IPS-18a (cell line): Measurements from ENCODE around the gene NBPF15.
"Not testable (repeated sequence)": the region's sequence is repeated elsewhere in the genome, so short reads cannot be mapped to it uniquely, and the experiment has no call there.

ENCODE experiments used
- H3K27ac ChIP-seq: one replicate; pipeline ENCODE4 v1.5.1; 2013; ENCODE audit warnings: low read length
- H3K27me3 ChIP-seq: one replicate; pipeline ENCODE4 v1.6.1; 2013; ENCODE audit warnings: mild to moderate bottlenecking, low read length; ENCODE audit not compliant: control insufficient read depth, insufficient read depth
- H3K36me3 ChIP-seq: one replicate; pipeline ENCODE4 v1.6.1; 2013; ENCODE audit warnings: low read depth, low read length; ENCODE audit not compliant: control insufficient read depth
- H3K4me1 ChIP-seq: one replicate; pipeline ENCODE4 v1.6.1; 2013; ENCODE audit warnings: low read depth, low read length; ENCODE audit not compliant: control insufficient read depth
- H3K4me3 ChIP-seq: one replicate; pipeline ENCODE4 v1.5.1; 2013; ENCODE audit warnings: low read length
- H3K9ac ChIP-seq: one replicate; pipeline ENCODE4 v1.6.1; 2013; ENCODE audit warnings: mild to moderate bottlenecking, low read length, moderate library complexity
- H3K9me3 ChIP-seq: one replicate; pipeline ENCODE4 v1.6.1; 2013; ENCODE audit warnings: low read depth, low read length; ENCODE audit not compliant: control insufficient read depth

The NBPF15 gene, protein sequence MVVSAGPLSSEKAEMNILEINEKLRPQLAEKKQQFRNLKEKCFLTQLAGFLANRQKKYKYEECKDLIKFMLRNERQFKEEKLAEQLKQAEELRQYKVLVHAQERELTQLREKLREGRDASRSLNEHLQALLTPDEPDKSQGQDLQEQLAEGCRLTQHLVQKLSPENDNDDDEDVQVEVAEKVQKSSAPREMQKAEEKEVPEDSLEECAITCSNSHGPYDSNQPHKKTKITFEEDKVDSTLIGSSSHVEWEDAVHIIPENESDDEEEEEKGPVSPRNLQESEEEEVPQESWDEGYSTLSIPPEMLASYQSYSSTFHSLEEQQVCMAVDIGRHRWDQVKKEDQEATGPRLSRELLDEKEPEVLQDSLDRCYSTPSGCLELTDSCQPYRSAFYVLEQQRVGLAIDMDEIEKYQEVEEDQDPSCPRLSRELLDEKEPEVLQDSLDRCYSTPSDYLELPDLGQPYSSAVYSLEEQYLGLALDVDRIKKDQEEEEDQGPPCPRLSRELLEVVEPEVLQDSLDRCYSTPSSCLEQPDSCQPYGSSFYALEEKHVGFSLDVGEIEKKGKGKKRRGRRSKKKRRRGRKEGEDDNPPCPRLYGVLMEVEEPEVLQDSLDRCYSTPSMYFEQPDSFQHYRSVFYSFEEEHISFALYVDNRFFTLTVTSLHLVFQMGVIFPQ

DNA sequence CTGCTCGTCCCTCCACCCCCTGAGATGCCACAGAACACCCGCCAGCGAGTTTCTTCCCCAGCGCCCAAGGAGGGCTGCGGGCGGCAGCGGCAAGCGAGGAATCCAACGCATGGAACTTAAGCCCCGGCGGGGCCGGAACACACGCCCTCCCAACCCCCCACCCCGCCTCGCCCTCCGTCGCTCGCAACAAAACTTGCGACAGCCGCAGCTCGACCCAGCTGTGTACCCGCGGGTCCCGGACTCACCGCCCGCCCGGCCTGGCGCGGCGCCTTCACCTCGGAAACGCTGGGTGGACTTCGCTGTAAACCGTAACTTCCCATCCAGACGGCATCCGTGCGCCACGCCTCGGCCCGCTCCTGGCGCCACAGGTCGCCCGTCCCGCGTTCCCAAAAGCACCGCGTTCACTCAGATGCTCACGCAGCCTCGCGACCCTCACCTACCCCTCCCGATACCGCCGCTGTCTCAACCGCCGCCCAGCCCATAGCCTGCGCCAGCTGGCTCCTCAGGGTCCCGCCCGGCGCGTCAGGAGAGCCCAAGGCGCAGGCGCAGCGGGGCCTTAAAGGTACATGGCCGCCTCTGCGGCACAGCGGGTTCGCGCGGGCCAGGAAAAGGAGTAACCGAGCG, at the start of gene NBPF15:
TSS of gene NBPF15 (minus strand) at position 534 of the 624 bp plus-strand sequence. CDS start 21,666 bp downstream, outside the sequence.
- not testable (repeated sequence) for H3K4me1 ChIP-seq, H3K36me3 ChIP-seq, H3K27me3 ChIP-seq, H3K27ac ChIP-seq, H3K9ac ChIP-seq, H3K9me3 ChIP-seq
- peak within 1 kb of the TSS; percentile 52 for H3K4me3 ChIP-seq

DNA sequence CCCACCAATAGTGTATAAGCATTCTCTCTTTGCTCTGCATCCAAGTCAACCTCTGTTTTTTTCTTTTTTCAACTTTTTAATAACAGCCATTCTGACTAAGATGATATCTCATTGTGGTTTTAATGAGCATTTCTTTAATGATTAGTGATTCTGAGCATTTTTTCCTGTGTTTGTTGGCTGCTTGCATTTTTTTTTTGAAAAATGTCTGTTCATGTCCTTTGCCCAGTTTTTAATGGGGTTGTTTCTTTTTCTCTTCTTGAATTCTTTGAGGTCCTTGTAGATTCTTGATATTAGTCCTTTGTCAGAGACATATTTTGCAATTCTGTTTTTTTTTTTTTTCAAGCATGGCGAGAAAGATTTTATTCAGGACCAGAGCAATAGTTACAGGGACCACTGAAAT, 35.0 kb upstream of the NBPF15 start:
- not testable (repeated sequence) for H3K9me3 ChIP-seq, H3K27ac ChIP-seq, H3K36me3 ChIP-seq, H3K4me1 ChIP-seq, H3K9ac ChIP-seq, H3K4me3 ChIP-seq, H3K27me3 ChIP-seq

DNA sequence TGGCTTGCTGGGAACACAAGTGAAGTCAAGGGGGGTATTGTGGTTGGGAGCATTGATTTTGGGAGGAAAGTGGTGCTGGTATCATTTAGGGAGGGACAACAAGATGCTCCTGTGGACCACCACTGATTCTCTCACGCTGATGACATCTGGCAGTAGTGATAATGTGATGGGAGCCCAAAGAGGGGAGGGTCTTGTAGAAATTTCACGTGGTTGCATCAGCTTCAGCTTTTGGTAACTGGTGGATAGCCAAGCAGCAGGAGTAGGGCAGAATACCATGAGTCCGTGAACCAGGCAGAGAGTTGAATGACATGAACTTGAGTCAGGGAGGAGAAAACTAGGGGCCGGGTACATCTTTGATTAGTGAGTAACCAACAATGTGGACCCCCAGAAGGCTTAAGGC, 32.7 kb upstream of the NBPF15 start:
- not testable (repeated sequence) for H3K27me3 ChIP-seq, H3K36me3 ChIP-seq, H3K9ac ChIP-seq, H3K4me3 ChIP-seq, H3K4me1 ChIP-seq, H3K27ac ChIP-seq, H3K9me3 ChIP-seq

DNA sequence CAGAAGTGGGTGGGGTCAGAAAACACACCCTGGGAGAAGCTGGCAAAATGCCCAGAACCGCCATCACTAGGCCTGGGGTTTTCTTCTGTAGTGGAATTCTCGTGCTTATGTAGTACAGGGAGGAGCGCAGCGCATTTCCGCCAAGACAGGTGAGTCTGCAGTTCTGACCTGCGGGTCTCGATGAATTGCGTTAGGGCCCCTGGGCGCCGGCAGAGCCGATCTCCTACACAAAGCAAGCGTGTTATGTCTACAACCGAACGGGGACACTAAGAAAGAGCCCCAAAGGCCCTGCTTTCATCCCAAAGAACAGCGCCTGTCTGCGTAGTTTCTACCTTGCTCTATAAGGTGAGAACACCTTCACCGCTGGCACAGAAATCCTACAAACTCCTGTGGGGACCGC, 28.9 kb upstream of the NBPF15 start:
- H3K9me3 ChIP-seq, H3K27ac ChIP-seq, H3K36me3 ChIP-seq, H3K27me3 ChIP-seq, H3K4me1 ChIP-seq: not testable (repeated sequence)
- H3K4me3 ChIP-seq: peak overlapping the region; percentile 34
- H3K9ac ChIP-seq: peak overlapping the region; percentile 22

DNA sequence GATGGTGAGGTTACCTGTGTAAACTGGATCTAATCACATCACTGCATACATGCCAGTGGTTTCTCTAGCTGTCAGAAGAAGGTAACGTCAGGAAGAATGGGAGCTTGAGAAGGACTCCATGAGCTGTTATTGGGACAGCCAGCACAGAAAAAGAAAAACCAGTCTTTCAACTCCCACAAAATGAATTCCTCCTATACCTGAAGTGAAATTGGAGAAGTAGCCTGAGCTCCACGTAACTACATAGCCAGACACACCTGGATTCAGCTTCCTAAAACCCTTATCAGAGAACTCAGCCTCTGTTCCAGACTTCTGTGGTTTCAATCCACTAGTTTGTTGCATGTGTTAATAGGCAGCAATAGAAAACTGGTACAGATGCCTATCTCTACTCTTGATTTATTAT, 25.5 kb upstream of the NBPF15 start:
- not testable (repeated sequence) for H3K9ac ChIP-seq, H3K4me3 ChIP-seq, H3K36me3 ChIP-seq, H3K4me1 ChIP-seq, H3K27ac ChIP-seq, H3K9me3 ChIP-seq, H3K27me3 ChIP-seq

DNA sequence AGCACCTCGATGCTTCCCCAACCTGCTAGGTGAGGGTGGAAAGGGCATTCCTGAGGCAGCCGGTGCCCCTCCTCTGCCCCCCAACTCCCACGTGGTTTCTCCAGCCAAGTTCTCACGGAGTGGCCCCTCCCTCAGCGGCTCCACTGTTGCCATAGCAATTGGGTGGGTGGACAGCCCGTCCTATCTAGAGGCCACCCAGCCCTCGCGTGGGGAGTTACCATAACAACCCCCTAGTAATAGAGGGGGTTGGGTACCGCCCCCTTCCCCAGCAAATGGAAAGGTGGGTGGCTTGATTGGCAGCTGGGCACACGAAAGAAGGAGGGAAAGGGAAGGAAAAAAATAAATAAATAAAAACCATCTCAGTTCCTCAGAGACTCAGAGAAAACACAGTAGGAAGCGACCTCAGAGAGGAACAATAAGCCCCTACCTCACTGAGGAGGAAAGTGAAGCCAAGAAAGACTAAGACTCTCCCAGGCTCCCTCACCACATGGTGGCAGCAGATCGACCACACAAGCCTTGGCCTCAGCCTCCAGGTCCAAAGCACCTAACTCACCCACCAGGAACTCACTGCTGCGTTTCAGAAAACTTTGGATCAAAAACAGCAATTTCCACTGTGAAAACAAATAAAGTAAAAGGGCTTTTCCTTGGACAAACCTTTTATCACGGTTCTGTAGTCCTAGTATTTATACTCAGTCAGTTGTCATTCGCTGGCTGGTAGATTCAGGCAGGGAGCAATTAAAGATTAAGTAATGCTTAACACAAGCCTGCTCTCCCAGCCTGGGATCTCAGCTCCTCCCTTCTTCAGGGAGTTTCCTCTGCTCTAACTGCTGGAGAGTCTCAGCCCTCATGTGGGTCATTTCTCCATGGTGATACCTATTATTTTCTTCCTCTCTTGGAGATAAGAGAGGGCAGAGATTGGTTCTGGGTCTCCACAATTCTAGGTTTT, 23.9 kb upstream of the NBPF15 start:
- H3K9me3 ChIP-seq, H3K27ac ChIP-seq, H3K9ac ChIP-seq, H3K4me1 ChIP-seq, H3K36me3 ChIP-seq, H3K27me3 ChIP-seq, H3K4me3 ChIP-seq: not testable (repeated sequence)

GRCh38 chr1:144473897-144474296, 12.4 kb upstream of the NBPF15 start:
- H3K9ac ChIP-seq, H3K4me3 ChIP-seq, H3K36me3 ChIP-seq, H3K27ac ChIP-seq, H3K4me1 ChIP-seq, H3K9me3 ChIP-seq, H3K27me3 ChIP-seq: not testable (repeated sequence)

- not testable (repeated sequence) for H3K9me3 ChIP-seq, H3K36me3 ChIP-seq, H3K9ac ChIP-seq, H3K4me1 ChIP-seq, H3K27me3 ChIP-seq, H3K27ac ChIP-seq, H3K4me3 ChIP-seq
Observed at GRCh38 chr1:144471434-144471833, 10.0 kb upstream of the NBPF15 start.

GRCh38 chr1:144461778-144462177, 309 bp upstream of the NBPF15 start:
- not testable (repeated sequence) for H3K36me3 ChIP-seq, H3K27ac ChIP-seq, H3K27me3 ChIP-seq, H3K9me3 ChIP-seq, H3K9ac ChIP-seq, H3K4me1 ChIP-seq
- H3K4me3 ChIP-seq: peak overlapping the region; percentile 52

- not testable (repeated sequence) for H3K9me3 ChIP-seq, H3K4me1 ChIP-seq, H3K9ac ChIP-seq, H3K27ac ChIP-seq, H3K36me3 ChIP-seq, H3K27me3 ChIP-seq
- H3K4me3 ChIP-seq: peak overlapping the region; percentile 52
Observed at GRCh38 chr1:144460686-144461085, 783 bp downstream of the NBPF15 start.

DNA sequence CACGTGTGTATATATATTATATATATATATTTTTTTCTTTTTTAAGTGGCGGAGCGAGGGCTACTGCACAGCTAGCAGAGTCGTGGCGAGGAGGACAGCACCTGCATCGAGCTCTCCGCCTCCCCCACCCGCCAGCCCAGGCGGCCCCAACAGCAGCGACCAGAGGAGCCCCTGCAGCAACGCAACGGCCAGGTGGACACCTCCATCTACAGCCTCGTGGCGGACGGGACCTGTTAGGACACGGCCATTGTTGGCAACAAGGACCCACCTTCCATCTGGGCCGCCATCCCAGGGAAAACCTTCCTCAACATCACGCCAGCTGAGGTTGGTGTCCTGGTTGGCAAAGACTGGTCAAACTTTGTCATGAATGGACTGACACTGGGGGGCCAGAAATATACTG, 19.1 kb downstream of the NBPF15 start:
- not testable (repeated sequence) for H3K9ac ChIP-seq, H3K9me3 ChIP-seq, H3K4me3 ChIP-seq, H3K27me3 ChIP-seq, H3K27ac ChIP-seq, H3K36me3 ChIP-seq, H3K4me1 ChIP-seq
